Suppressor macrophage treated with lipopolysaccharide for 4 hours (primary cell): ENCODE measurements around the gene AFF3.
A peak's percentile ranks its signal among the peaks of the same experiment; 100 is the strongest.
"Not testable (repeated sequence)": the region's sequence is repeated elsewhere in the genome, so short reads cannot be mapped to it uniquely, and the experiment has no call there.

ENCODE experiments used
- DNase-seq: peaks from one replicate; pipeline ENCODE4 v3.0.0-alpha.2; 2020

Gene AFF3

GRCh38 chr2:99688699-99689098 lies 453.7 kb downstream of the AFF3 start:
- no peak for DNase-seq

DNA sequence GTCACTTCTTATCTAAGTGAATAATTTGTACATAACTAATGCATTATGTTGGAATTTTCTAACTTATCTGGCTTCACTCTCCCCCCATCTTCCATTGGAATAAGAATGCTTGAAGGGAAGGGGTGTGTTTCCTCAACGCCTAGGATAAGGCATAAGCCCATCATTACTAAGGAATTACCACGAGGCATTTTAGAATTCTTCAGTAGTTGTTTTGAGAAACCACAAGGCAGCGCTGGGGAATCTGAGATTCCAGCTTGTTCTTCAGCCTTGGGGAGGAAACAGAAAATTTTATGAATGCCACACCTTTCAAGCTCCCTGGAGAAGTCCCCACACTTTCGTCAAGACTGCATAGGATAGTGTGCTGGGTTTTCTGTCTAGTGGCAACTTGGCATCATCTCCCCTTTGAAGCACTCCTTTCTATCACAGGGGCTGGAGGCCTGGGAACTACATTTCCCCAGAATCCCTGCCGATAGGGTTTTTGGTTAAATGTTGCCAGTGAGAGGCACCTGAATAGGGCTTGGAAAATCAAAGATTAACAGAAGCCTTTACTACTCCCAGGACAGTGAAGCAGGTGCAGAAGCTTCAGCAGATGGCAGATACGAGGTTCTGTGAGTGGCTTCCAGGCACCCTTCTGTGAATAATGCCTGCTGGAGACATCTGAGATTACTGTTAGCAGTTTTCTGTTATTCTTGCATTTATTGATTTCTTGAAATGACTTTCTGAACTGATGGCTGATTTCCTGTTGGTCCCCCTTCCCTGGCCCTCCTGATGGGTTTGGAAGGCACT lies 459.9 kb downstream of the AFF3 start:
- no peak for DNase-seq

DNA sequence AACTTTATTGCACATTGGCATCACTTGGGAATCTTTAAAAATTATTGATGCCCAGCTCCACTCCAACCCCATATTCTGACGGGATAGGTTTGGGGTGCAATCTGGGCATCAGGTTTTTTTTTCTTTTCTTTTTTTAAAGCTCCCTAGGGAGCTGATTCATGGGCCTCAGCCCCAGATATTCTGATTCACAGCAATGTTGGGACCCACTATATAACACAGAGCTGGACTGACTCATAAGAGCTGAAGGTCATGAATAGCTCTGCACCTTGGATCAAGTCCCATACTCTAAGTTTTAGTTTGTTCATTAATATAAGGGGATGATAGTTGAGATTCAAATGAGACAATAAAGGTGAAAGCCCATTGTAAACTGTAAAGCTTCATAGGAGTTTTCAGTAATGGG lies 461.4 kb downstream of the AFF3 start:
- no peak for DNase-seq

DNA sequence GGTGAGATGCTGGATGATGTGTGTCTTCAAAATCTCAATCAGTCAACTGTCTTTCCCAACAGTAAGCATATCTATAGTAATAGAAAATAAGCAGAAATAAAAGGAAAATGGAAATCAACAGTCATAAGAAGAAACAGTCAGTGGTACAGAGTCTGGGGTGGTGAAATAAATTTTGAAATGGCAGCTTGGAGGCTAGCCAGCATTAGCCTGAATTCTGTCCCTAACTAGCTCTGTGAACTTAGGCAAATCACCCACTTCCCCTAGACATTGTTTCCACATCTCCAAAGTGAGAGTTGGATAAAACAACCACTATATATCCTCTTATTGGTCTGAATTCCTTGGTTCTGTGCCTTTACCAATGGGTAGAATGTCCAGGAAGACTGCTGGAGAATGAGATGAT lies 462.9 kb downstream of the AFF3 start:
- peak; percentile 59 for DNase-seq

DNA sequence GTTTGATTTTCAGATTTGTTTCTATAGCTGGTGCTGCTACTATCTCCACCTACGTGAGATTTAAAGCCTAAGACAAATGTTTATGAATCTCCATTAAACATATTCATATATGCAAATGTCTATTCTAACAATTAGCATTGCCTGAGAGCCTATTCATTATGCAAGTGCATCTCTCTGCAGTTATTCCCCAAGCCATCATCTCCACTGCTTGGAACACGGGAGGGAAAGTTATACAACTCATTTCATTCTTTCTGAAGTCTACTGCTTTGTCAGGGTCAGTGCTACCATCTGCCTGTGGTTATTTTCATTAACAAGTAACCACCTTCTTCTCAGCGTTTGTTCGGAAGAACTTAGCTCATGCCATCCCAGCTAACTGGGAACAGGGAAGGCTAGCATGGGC lies 463.8 kb downstream of the AFF3 start:
- no peak for DNase-seq

DNA sequence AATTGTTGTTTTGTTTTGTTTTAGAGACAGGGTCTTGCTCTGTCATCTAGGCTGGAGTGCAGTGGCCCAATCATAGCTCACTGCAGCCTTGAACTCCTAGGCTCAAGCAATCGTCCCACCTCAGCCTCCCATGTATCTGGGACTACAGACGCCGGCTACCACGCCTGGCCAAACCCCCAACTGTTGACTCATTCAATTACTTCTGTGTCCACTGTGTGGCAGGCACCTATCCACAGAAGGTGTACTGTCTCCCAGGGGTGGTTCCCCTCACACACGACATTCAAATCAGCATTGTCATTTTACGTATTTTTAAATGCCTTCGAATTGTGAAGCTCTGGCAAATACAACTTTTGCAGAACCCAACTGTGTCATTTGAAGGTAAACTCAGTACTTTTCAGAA lies 464.6 kb downstream of the AFF3 start:
- no peak for DNase-seq

- no peak for DNase-seq
Observed at GRCh38 chr2:99675130-99675661, 467.2 kb downstream of the AFF3 start.

- no peak for DNase-seq
Observed at GRCh38 chr2:99674090-99674489, 468.3 kb downstream of the AFF3 start.

GRCh38 chr2:99672766-99673350 lies 469.5 kb downstream of the AFF3 start:
- no peak for DNase-seq

DNA sequence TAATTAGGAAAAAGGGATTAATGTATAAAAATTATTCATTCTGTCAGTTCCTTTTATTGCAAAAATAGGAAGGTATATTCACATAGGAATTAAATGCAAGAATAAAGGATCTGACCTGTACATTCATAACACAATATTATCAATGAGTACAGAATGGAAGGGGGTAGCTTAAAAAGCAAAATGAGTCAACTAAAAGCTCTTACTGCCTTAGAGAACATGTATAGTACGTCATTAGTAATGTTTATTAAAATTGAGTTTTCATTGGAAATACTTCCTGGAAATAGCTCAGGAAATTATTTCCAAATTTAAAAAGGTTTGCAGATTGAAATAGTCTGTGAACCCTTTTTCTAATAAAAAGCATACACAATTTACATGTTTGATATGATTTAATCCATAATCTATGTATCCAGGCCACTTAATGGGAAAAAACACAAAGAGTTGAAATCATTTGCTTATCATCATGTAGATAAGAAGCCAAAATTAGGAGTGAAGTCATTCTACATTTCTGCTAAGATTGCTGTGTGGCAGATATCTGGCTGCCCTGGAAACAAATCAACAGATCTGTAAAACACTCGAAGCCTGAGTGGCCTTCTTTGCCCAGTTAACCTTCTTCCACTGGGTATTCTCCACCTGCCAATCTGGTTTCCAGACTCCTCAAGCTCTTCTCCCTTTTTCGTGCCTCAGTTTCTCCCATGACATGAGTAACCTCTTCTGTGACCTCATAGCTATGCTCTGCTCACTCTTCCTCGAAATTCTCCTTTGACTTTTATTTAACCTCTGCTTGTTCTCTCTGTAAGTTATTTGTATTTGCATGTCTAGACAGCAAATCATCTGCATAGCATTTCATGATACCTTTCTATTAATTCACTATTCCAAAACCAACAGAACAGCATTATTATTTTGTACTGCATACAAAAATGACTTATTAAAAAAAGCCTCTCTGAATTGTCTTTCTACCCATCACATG lies 471.3 kb downstream of the AFF3 start:
- DNase-seq: no peak

GRCh38 chr2:99666256-99666655 lies 476.1 kb downstream of the AFF3 start:
- no peak for DNase-seq

GRCh38 chr2:99663641-99664040 lies 478.7 kb downstream of the AFF3 start:
- no peak for DNase-seq

GRCh38 chr2:99662761-99663341 lies 479.5 kb downstream of the AFF3 start:
- DNase-seq: no peak

GRCh38 chr2:99661761-99662160 lies 480.6 kb downstream of the AFF3 start:
- not testable (repeated sequence) for DNase-seq

DNA sequence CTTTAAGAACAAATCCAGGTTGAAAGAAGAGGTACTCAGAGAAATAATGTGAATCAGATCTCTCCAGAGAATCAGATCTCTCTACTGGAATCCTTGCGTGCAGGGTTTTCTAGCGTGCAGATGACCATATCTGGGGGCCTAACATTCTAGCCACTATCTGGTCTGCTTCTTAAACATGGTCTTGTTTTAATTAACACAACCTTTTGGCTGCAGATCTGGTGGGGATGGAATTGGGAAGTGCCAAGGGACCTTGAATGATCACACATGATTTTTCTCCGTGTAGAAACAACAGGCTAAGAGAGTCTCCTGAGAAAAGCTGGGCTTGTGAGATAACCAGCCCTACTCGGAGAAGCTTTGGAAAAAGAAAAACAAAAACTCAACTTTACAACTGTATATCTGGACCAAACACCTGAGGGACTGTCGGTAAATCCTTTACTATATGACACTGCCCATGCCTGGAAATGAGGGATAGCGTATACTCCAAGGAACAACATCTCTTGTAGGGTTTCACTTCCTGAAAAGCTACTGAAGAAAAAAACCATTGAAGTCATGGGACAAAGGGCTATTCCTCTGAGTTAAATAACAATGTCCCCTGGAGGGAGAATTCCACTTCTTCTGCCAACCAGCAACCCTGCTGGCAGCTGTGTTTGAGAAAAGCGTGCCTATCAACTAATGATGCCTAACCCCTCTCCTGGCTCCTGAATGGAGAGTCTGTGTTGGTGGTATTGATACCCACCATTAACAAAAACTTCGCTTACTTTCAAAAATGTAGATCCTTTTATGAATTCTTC lies 481.6 kb downstream of the AFF3 start:
- DNase-seq: peak; percentile 43

- DNase-seq: no peak
Observed at GRCh38 chr2:99659874-99660273, 482.5 kb downstream of the AFF3 start.

GRCh38 chr2:99657691-99658258 lies 484.6 kb downstream of the AFF3 start:
- no peak for DNase-seq

DNA sequence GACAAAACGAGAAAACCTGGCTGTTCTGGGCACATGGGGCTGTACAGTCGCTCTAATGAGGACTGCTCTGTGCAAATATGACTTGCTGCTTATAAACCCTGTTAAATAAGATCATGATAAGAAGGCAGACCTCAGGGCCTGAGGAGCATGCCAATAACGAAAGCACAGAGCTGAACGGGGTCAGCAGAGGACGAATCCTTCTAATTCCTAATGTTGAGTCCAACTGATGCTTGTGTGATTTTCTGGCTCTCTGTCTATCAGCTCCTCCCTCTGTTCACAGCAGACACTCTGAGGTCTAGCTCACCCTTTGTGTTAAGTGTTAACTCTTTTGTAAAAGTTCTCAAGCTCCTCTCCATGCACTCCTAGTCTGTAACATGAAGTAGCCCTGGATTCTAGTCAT lies 485.4 kb downstream of the AFF3 start:
- DNase-seq: no peak

GRCh38 chr2:99653433-99653832 lies 489.0 kb downstream of the AFF3 start:
- DNase-seq: no peak

GRCh38 chr2:99652862-99653261 lies 489.5 kb downstream of the AFF3 start:
- no peak for DNase-seq

- DNase-seq: no peak
Observed at GRCh38 chr2:99651930-99652670, 490.3 kb downstream of the AFF3 start.
